Activated naive CD4-positive, alpha-beta T cell treated with anti-CD3 and anti-CD28 coated beads, Interleukin-2, amount 10 ng/mL, durations not matched to agents 7 days and 5 days (primary cell): ENCODE measurements around the gene PTP4A1.
A peak's percentile ranks its signal among the peaks of the same experiment; 100 is the strongest.
"Not testable (repeated sequence)": the region's sequence is repeated elsewhere in the genome, so short reads cannot be mapped to it uniquely, and the experiment has no call there.

Source experiments
- CTCF ChIA-PET: fragments of 350-600 bp; sonication (Branson Sonifier 250); formaldehyde crosslinking; loops from one replicate; lab custom pipeline; 2021; ENCODE audit warnings: antibody characterized with exemption; lab: Charles Lee
- DNase-seq: peaks from one replicate; pipeline ENCODE4 v3.0.0-alpha.2; 2020
- H3K27ac Mint-ChIP-seq: one replicate; pipeline ENCODE4 v1.8.0; 2021; ENCODE audit warnings: mild to moderate bottlenecking, moderate library complexity, mixed read lengths
- H3K27me3 Mint-ChIP-seq: one replicate; pipeline ENCODE4 v1.8.0; 2021; ENCODE audit warnings: mild to moderate bottlenecking, mixed read lengths
- H3K36me3 Mint-ChIP-seq: one replicate; pipeline ENCODE4 v1.8.0; 2021; ENCODE audit warnings: mixed read lengths
- H3K4me1 Mint-ChIP-seq: one replicate; pipeline ENCODE4 v1.8.0; 2021; ENCODE audit warnings: mixed read lengths
- H3K4me3 Mint-ChIP-seq: one replicate; pipeline ENCODE4 v1.8.0; 2021; ENCODE audit warnings: mild to moderate bottlenecking, moderate library complexity, mixed read lengths
- H3K9me3 Mint-ChIP-seq: one replicate; pipeline ENCODE4 v1.8.0; 2021; ENCODE audit warnings: mixed read lengths

The PTP4A1 gene

DNA sequence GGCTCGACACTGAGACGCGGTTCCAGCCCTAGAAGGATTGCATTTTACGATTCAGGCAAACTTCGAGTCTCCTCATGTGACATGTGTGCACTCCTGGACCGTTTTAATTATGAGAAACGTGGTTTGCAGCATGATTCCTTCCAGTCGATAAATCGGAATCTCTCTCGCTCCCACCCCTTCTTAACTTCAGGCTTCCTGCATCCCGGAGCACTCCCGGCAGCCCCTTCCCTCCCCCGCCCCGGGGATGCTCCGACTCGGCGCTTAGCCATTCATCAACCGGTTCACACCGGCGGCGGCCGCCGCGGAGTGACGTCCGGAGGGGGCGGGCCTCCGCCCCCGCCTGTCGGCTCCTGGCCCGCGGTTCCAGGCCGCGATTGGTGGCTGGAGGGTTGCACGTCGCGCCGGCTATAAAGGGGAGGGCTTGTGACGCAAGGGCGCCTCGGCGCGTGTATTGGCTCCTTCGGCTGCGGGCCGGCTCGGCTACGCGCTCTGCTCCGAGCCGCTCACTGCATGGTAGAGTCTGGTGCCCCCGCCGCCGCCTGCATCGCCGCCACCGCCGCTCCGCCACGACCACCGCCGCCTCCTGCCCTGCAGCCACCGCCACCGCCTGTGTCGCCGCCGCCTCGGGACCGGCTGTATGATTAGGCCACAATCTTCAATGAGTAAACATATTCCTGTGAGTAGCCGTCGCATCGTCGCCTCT is at the start of gene PTP4A1, which contains the start of gene LOC128125822:
TSS of gene PTP4A1 (plus strand) at position 437 of the 703 bp plus-strand sequence. CDS start 4,401 bp downstream, outside the sequence.
TSS of gene LOC128125822 (plus strand) at position 437 of the 703 bp plus-strand sequence.
- Mint-ChIP-seq H3K9me3 (no peaks in the 10 kb centered on the region), H3K27me3 (peaks cover 4% of the 10 kb centered on the region), H3K4me1 (peaks cover 38% of the 10 kb centered on the region), H3K27ac (peak within 1 kb of the TSS; percentile 95), H3K4me3 (peak within 1 kb of the TSS; percentile 85), H3K36me3 (peaks cover 21% of the 10 kb centered on the region)
- CTCF ChIA-PET, result no interaction called here
- DNase-seq, result peak; percentile 97

GRCh38 chr6:63522911-63523287 is 49.4 kb upstream of the PTP4A1 start:
- H3K36me3 Mint-ChIP-seq, H3K27me3 Mint-ChIP-seq, CTCF ChIA-PET, H3K4me3 Mint-ChIP-seq, DNase-seq, H3K27ac Mint-ChIP-seq, H3K9me3 Mint-ChIP-seq: not testable (repeated sequence)
- H3K4me1 Mint-ChIP-seq, result peaks cover 27% of the 10 kb centered on the region

DNA sequence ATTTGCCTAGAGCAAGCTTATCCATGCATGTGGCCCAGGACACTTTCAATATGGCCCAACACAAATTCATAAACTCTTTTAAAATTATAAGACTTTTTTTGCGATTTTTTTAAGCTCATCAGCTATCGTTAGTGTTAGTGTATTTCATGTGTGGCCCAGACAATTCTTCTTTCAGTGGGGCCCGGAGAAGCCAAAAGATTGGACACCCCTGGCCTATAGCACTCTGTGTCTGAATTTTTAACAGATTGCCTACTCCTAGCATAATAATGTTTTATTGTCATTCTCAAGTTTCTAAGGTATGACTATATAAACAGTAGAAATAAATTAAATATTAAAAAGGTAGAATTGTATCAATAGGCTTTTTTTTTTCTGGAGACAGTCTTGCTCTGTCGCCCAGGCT is 48.6 kb upstream of the PTP4A1 start:
- no peak overlapping the region for H3K4me3 Mint-ChIP-seq
- H3K4me1 Mint-ChIP-seq, result peaks cover 33% of the 10 kb centered on the region
- CTCF ChIA-PET, result no interaction called here
- H3K27ac Mint-ChIP-seq, result no peak overlapping the region
- H3K9me3 Mint-ChIP-seq, result peaks cover 2% of the 10 kb centered on the region
- H3K27me3 Mint-ChIP-seq, result no peaks in the 10 kb centered on the region
- no peaks in the 10 kb centered on the region for H3K36me3 Mint-ChIP-seq
- DNase-seq, result no peak

- peaks cover 2% of the 10 kb centered on the region for H3K36me3 Mint-ChIP-seq
- DNase-seq, result no peak
- H3K27me3 Mint-ChIP-seq, result no peaks in the 10 kb centered on the region
- H3K27ac Mint-ChIP-seq, result no peak overlapping the region
- H3K4me3 Mint-ChIP-seq, result no peak overlapping the region
- peaks cover 33% of the 10 kb centered on the region for H3K4me1 Mint-ChIP-seq
- CTCF ChIA-PET, result no interaction called here
- peaks cover 2% of the 10 kb centered on the region for H3K9me3 Mint-ChIP-seq
These were observed 46.9 kb upstream of the PTP4A1 start for GRCh38 chr6:63525186-63525878.

GRCh38 chr6:63526931-63527330 is 45.3 kb upstream of the PTP4A1 start:
- Mint-ChIP-seq H3K4me1 (peaks cover 39% of the 10 kb centered on the region), H3K27ac (no peak overlapping the region), H3K36me3 (peaks cover 5% of the 10 kb centered on the region), H3K9me3 (peaks cover 2% of the 10 kb centered on the region), H3K27me3 (no peaks in the 10 kb centered on the region), H3K4me3 (no peak overlapping the region)
- CTCF ChIA-PET, result no interaction called here
- DNase-seq, result no peak

- no peak for DNase-seq
- Mint-ChIP-seq H3K4me3 (no peak overlapping the region), H3K4me1 (peaks cover 41% of the 10 kb centered on the region), H3K36me3 (peaks cover 6% of the 10 kb centered on the region), H3K27ac (peak overlapping the region; percentile 81), H3K27me3 (no peaks in the 10 kb centered on the region), H3K9me3 (peaks cover 2% of the 10 kb centered on the region)
- CTCF ChIA-PET, result interaction anchor here (0.6 kb wide), 1 partner anchor 748 kb away, joined by 3 read pairs; no protein-coding TSS in a partner anchor
These were observed 44.4 kb upstream of the PTP4A1 start for GRCh38 chr6:63527658-63528514.

- Mint-ChIP-seq H3K36me3 (peaks cover 6% of the 10 kb centered on the region), H3K9me3 (peaks cover 2% of the 10 kb centered on the region), H3K27ac (peak overlapping the region; percentile 96), H3K4me1 (peaks cover 41% of the 10 kb centered on the region), H3K4me3 (peak overlapping the region; percentile 56), H3K27me3 (no peaks in the 10 kb centered on the region)
- DNase-seq, result no peak
- CTCF ChIA-PET, result no interaction called here
These were observed 42.8 kb upstream of the PTP4A1 start for GRCh38 chr6:63529498-63529897.

- Mint-ChIP-seq H3K4me1 (peaks cover 40% of the 10 kb centered on the region), H3K27ac (peak overlapping the region; percentile 96), H3K27me3 (no peaks in the 10 kb centered on the region), H3K36me3 (peaks cover 6% of the 10 kb centered on the region), H3K4me3 (no peak overlapping the region), H3K9me3 (peaks cover under 1% of the 10 kb centered on the region)
- DNase-seq, result no peak
- CTCF ChIA-PET, result no interaction called here
These were observed 42.1 kb upstream of the PTP4A1 start for GRCh38 chr6:63530182-63530581.

DNA sequence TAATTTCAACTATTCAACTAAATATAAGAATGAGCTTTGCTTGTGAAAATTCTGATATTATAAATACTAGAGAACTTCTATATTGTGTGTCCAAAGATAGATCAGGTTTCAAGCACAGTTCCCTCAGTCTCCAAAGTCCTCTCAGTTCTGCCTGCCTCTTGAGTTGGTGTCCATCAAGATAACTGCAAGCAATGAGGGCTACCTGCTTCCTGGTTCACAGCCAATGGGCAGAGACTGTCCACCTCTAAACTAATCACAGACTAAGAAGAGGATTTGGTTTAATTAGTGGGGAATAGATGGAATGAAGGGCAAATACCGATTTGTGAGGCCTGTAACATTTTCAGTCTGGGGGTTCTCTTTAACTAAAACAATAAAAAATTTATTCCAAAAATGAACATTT is 41.3 kb upstream of the PTP4A1 start:
- peaks cover 4% of the 10 kb centered on the region for H3K27me3 Mint-ChIP-seq
- CTCF ChIA-PET, result no interaction called here
- H3K27ac Mint-ChIP-seq, result no peak overlapping the region

DNA sequence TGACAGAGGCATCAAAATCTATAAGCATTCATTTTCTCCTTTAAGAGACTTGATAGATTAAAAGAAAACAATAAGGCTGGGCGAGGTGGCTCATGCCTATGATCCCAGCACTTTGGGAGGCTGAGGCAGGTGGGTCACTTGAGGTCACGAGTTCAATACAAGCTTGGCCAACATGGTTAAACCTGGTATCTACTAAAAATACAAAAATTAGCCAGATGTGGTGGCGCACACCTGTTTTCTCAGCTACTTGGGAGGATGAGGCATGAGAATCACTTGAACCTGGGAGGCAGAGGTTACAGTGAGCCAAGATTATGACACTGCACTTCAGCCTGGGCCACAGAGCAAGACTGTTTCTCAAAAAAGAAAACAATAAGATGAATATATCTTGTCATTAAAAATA is 39.3 kb upstream of the PTP4A1 start:
- CTCF ChIA-PET, result no interaction called here
- Mint-ChIP-seq H3K9me3 (no peaks in the 10 kb centered on the region), H3K36me3 (peaks cover 6% of the 10 kb centered on the region), H3K4me3 (no peak overlapping the region), H3K27ac (no peak overlapping the region), H3K4me1 (peaks cover 26% of the 10 kb centered on the region), H3K27me3 (peaks cover 6% of the 10 kb centered on the region)
- no peak for DNase-seq

More for the DNA sequence above, 41.3 kb upstream of the PTP4A1 start:
- Mint-ChIP-seq H3K4me3 (no peak overlapping the region), H3K36me3 (peaks cover 6% of the 10 kb centered on the region), H3K4me1 (peaks cover 35% of the 10 kb centered on the region), H3K9me3 (no peaks in the 10 kb centered on the region)
- no peak for DNase-seq

DNA sequence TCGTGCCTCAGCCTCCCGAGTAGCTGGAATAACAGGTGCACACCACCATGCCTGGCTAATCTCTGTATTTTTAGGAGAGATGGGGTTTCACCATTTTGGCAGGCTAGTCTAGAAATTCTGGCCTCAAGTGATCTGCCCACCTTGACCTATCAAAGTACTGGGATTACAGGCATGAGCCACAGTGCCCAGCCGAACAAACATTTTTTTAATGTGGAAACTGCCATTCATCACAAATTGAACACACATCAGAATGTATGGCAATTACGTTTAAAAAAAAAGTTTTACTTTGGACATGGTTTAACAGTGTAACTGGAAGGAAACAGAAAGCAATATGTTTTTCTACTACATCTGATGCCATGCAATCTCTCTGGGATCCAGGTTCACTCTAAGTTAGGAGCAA is 38.3 kb upstream of the PTP4A1 start:
- no peak overlapping the region for H3K27ac Mint-ChIP-seq
- no peak overlapping the region for H3K4me3 Mint-ChIP-seq
- H3K36me3 Mint-ChIP-seq, result peaks cover 6% of the 10 kb centered on the region
- CTCF ChIA-PET, result no interaction called here
- H3K9me3 Mint-ChIP-seq, result no peaks in the 10 kb centered on the region
- H3K4me1 Mint-ChIP-seq, result peaks cover 21% of the 10 kb centered on the region
- peaks cover 6% of the 10 kb centered on the region for H3K27me3 Mint-ChIP-seq
- DNase-seq, result no peak

DNA sequence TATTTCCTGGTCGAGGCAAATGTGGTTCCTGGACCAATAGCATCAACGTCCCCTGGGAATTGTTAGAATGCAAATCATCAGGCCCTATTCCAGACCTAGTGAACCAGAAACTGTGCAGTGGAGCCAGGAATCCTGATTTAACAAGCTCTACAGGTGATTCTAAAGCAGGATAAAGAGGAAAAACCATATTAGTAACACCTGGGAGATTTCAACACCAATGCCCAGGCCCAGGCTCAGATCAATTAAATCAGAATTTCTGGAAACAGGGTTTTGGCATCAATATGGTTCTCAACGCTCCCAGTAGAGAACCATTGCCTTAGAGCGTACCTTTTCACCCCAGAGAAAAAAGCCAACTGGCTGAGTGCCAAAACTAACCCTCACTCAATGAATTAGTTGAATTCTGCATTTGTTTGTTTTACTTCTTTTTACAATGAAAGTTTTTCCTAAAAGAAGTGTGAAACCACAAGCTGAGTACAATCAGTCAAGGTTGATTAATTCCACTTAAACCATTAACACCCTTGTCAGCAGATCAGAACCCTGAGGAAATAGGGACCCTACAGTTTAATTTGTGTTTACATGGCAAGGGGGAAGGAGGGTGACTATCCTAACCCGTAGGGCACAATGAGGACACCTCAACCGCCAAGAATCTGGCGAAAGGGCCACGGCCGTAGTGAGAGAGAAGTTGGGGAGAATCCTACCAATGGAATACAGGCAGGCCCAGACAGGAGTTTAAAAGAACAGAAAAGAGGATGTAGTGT is 34.9 kb upstream of the PTP4A1 start:
- CTCF ChIA-PET, result no interaction called here
- H3K36me3 Mint-ChIP-seq, result no peaks in the 10 kb centered on the region
- H3K4me3 Mint-ChIP-seq, result no peak overlapping the region
- no peak overlapping the region for H3K27ac Mint-ChIP-seq
- no peaks in the 10 kb centered on the region for H3K4me1 Mint-ChIP-seq
- no peaks in the 10 kb centered on the region for H3K9me3 Mint-ChIP-seq
- peaks cover 31% of the 10 kb centered on the region for H3K27me3 Mint-ChIP-seq
- DNase-seq, result no peak

DNA sequence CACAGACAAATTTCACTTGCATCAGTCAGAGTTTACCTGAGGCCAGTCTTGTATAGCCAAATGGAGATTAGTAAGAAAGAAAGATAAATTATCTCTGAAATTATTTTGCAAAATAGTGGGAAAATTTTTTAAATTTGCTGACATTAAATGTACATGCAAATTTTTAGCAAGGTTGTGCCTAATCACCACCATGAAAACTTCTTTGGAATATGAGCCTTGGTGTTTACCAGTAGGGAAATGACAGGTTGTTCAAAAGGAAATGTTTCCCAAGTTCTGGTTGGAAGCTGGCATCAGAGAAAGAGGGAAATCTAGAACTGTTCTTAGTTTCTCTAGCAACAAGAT is 34.4 kb upstream of the PTP4A1 start:
- CTCF ChIA-PET, result no interaction called here
- no peak for DNase-seq
- no peaks in the 10 kb centered on the region for H3K36me3 Mint-ChIP-seq
- H3K27me3 Mint-ChIP-seq, result peaks cover 35% of the 10 kb centered on the region
- no peaks in the 10 kb centered on the region for H3K9me3 Mint-ChIP-seq
- H3K27ac Mint-ChIP-seq, result no peak overlapping the region
- H3K4me3 Mint-ChIP-seq, result no peak overlapping the region
- H3K4me1 Mint-ChIP-seq, result no peaks in the 10 kb centered on the region

GRCh38 chr6:63538550-63538949 is 33.7 kb upstream of the PTP4A1 start:
- H3K9me3 Mint-ChIP-seq, result no peaks in the 10 kb centered on the region
- no peak overlapping the region for H3K27ac Mint-ChIP-seq
- no peak for DNase-seq
- H3K36me3 Mint-ChIP-seq, result no peaks in the 10 kb centered on the region
- H3K27me3 Mint-ChIP-seq, result peaks cover 36% of the 10 kb centered on the region
- no peaks in the 10 kb centered on the region for H3K4me1 Mint-ChIP-seq
- CTCF ChIA-PET, result no interaction called here
- no peak overlapping the region for H3K4me3 Mint-ChIP-seq
